Fibroblast of skin of scalp (primary cell): ENCODE measurements around the gene SLC2A1.
"Not testable (repeated sequence)": the region's sequence is repeated elsewhere in the genome, so short reads cannot be mapped to it uniquely, and the experiment has no call there.

Experiments used
- DNase-seq: peaks from one replicate; pipeline ENCODE4 v3.0.0-alpha.2; 2013

The SLC2A1 gene

DNA sequence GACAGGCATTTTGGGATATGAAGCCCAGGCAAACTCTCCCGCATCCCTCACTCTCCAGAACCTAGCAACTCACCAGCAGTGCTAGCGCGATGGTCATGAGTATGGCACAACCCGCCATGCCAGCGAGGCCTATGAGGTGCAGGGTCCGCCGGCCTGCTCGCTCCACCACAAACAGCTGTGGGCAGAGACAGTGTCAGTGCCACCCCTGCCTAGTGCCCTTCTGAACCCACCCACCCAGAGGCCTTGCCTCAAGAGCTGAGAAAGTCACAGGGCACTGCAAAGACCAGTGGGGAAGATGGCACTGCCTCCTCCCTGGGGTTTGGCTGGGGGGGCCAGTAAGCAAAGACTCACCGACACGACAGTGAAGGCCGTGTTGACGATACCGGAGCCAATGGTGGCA, 29.8 kb downstream of the SLC2A1 start:
- no peak for DNase-seq

DNA sequence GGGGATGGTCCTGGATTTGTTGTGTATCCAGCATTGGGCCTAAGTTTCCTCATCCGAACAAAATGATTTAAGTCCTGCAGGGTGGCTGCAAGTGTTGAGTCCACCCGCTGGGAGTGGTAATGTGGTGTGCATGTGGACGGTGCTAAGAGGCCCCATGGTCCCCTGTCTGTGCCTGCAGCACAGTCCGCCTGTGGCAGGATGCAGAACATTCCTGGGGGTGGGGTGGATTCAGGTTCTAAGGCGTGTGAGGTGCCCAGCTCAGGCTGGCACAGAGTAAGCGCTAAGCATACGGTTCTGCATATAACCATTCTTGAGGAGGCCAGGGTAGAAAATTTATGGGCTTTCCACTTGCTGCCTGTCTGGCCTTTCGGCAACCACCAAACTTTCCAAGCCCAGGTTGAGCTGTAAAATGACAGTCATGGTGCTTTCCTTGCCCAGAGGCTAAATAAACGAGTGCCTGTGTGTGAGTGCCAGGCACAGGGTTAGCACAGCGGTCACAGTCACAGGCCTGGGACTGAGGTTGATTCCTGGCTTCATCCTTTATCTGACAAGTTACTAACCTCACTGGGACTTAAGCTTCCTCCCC, 30.7 kb downstream of the SLC2A1 start:
- DNase-seq: no peak

GRCh38 chr1:42927274-42927841, 31.3 kb downstream of the SLC2A1 start:
- no peak for DNase-seq

- DNase-seq: no peak
These were observed 31.8 kb downstream of the SLC2A1 start for GRCh38 chr1:42926879-42927242.

GRCh38 chr1:42926235-42926878, 32.3 kb downstream of the SLC2A1 start:
- no peak for DNase-seq

GRCh38 chr1:42924851-42925760, 33.6 kb downstream of the SLC2A1 start:
- no peak for DNase-seq

DNA sequence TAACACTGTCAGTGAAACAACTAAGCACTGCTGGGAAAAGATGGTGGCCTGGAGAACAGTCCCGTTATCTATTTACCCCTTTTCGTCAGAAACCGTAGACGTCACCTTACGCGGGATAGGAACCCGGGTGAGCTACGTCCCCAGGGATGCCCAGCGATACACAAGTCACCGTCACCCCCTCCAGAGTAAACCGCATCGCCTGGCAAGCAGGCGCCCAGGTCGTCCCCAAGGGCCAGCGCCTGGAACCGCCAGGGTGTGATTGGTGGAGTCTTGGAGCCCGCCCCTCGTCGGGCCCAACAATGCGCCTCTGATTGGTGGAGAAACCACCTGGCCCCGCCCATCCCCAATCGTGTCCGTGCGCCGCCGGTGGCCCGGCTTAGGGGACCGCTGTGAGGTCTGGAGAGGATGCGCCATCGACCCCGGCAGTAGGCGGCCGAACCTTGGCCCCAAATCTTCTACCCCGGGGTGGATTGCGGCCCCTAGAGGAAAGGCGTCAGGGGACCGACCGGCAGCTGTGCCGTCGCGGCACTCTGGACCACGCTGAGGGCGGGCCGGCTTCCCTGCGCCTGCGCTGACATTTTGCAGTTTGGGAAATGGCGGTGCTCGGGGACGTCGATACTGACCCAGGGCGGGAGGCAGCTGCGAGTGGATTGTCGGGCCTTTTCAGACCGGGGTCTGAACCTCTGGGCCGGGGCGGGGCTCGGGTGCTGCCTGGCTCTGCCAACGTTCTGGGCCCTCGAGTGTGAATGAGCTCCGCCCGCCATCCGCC, 34.4 kb downstream of the SLC2A1 start:
- peak; percentile 90 for DNase-seq

GRCh38 chr1:42923367-42924081, 35.1 kb downstream of the SLC2A1 start:
- no peak for DNase-seq

DNA sequence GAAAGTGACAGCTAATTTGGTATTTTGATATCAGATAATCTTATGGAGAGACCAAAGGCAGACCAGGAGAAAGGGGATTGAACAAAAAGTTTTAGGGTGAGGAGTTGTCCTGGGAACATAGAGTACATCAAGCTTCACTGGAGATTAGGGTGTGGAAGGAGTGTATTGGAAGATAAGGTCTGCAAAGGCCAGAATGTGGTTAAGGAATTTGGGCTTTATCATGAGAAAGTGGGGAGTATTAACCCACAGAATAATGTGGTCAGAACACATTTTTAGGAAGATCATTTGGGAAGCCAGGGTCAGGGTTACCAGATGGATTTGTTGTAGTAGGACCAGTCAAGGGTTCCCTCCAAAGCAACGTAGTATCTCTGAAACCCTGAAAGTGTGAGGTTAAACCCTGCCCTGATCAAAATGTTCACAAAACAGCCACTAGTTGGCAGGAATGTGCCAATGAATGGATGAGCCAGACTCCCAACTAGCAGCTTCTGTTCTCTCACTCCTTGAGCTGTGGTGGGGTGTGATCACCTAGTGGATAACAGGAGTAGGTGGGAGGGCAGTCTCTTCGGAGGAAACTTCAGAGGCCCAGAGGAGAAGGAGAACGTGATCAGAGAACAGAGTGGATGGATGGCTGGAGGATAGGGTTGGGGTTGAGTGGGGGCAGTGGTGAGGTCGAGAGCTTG, 35.8 kb downstream of the SLC2A1 start:
- DNase-seq: peak; percentile 81

- DNase-seq: no peak
These were observed 36.9 kb downstream of the SLC2A1 start for GRCh38 chr1:42921769-42922168.

DNA sequence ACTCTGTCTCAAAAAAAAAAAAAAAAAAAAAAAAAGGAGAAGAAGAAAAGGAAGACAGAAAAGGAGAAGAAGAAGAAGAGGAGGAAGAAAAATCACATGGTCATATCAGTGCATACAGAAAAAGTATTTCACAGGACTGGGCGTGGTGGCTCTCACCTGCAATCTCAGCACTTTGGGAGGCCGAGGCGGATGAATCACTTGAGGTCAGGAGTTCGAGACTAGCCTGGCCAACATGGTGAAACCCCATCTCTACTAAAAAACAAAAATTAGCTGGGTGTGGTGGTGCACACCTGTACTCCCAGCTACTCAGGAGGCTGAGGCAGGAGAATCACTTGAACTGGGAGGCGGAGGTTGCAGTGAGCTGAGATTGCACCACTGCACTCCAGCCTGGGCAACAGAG, 39.0 kb downstream of the SLC2A1 start:
- not testable (repeated sequence) for DNase-seq

- no peak for DNase-seq
These were observed 41.5 kb downstream of the SLC2A1 start for GRCh38 chr1:42917241-42917495.

- no peak for DNase-seq
These were observed 43.2 kb downstream of the SLC2A1 start for GRCh38 chr1:42915456-42915855.

DNA sequence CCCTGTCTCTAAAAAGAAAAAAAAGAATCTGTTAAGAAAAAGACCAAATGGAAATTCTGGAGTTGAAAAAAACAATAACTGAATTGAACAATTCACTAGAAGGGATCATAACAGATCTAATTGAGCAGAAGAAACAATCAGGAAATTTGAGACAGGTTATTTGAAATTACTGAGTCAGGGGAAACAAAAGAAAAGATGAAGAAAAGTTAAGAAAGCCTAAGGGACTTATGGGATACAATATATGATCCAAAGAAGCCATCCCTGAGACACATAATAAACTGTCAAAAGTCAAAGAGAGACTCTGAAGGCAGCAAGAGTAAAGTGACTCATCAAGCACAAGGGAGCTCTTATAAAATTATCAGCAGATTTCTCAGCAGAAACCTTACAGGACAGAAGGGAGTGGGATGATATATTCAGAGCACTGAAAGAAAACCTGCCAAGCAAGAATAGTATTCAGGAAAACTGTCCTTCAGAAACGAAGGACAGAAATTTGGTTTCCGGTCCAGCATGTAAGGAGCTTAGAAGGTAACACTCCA, 44.5 kb downstream of the SLC2A1 start:
- no peak for DNase-seq

- peak; percentile 81 for DNase-seq
These were observed 45.1 kb downstream of the SLC2A1 start for GRCh38 chr1:42913426-42914091.

GRCh38 chr1:42910985-42911384, 47.7 kb downstream of the SLC2A1 start:
- DNase-seq: no peak

DNA sequence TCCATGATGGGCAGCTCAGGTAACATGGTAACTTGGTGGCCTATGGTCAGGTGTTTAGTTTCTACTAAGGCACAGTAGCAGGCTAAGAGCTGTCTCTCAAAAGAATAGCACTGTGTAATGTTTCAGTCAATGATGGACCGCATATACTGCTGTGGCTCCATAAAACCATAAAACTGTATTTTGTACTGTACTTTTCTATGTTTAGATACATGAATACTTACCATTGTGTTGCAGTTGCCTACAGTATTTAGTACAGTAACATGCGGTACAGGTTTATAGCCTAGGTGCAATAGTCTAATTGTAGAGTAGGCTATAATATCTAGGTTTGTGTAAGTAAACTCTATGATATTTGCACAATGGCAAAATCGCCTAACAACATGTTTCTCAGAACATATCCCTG, 50.6 kb downstream of the SLC2A1 start:
- no peak for DNase-seq

GRCh38 chr1:42904434-42904833, 54.2 kb downstream of the SLC2A1 start:
- DNase-seq: no peak

GRCh38 chr1:42899960-42900359, 58.7 kb downstream of the SLC2A1 start:
- DNase-seq: not testable (repeated sequence)

DNA sequence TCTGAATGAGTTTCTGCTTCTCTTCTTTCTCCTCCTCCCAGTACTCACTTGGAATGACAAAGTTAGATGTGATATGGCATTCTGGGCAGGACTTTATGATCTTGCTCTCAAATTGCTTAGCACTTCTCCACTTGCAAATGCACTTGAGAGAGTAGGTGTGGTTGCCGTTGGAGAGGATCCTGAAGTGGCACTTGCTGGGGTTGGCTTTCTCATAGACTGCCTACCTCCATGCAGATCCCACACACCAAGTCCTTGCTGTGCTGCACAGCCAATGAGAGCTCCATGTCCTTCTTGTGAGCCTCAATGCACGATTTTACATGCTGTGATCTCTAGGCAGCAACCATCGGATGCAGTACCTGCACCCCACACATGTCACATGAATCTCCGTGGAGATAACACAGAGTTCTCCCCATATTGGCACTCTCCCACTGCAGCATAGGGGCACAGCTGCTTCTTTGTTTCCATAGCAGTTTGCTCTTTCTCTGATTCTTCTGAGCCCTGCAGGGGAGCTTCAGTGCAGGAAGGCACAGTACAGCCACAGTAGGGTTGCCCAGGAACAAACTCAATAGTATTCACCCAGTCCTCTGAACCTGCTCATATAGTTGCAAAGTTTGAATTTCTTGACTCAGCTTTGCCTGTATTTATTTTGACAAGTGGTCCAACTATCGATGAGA, 67.1 kb downstream of the SLC2A1 start:
- no peak for DNase-seq
